ENCODE data around the gene MPPE1. TPM values are rescaled to one million over a fixed set of nuclear protein-coding genes. Genes with fewer than 3 reads are reported as not detected.

MPPE1 gene
- total and polyA plus RNA-seq, 12 donors = 17.0 to 44.7 (median 31.2) TPM

- no peaks in the 10 kb centered on the region for H3K4me1 ChIP-seq (replicated peaks in 1 of 2)
- no peaks in the 10 kb centered on the region for H3K36me3 ChIP-seq (replicated peaks in 1 of 2)
- intact Hi-C loops (cut with DNase I) = no loop called here
- no peaks in the 10 kb centered on the region for H3K27me3 ChIP-seq
- no peak for DNase-seq
- H3K9me3 ChIP-seq (replicated peaks in 1 of 3) = no peaks in the 10 kb centered on the region
- TF ChIP-seq POLR2A (IDR thresholded peaks at IDR 0.05) = no peak
- no peak for TF ChIP-seq CTCF (IDR thresholded peaks at IDR 0.05)
- WGBS, 4 donors = 55 to 70% (median 60%) methylated on average over 6 of the region's 6 CpGs
- no peak overlapping the region for H3K4me3 ChIP-seq
- no peak overlapping the region for H3K27ac ChIP-seq
Observed at GRCh38 chr18:11840493-11840892, 67.6 kb downstream of the MPPE1 start.

GRCh38 chr18:11839556-11839955, 68.6 kb downstream of the MPPE1 start:
- Histone ChIP-seq H3K27ac (no peak overlapping the region), H3K27me3 (no peaks in the 10 kb centered on the region), H3K4me1 (replicated peaks in 1 of 2) (no peaks in the 10 kb centered on the region), H3K9me3 (replicated peaks in 1 of 3) (no peaks in the 10 kb centered on the region), H3K36me3 (replicated peaks in 1 of 2) (no peaks in the 10 kb centered on the region), H3K4me3 (no peak overlapping the region)
- TF ChIP-seq CTCF (IDR thresholded peaks at IDR 0.05) = no peak
- no peak for TF ChIP-seq POLR2A (IDR thresholded peaks at IDR 0.05)
- intact Hi-C loops (cut with DNase I) = no loop called here
- WGBS, 4 donors = 77 to 86% (median 81%) methylated on average over 6 of the region's 6 CpGs
- DNase-seq = no peak

GRCh38 chr18:11834772-11835171, 73.3 kb downstream of the MPPE1 start:
- H3K4me1 ChIP-seq (replicated peaks in 1 of 2) = no peaks in the 10 kb centered on the region
- no peaks in the 10 kb centered on the region for H3K27me3 ChIP-seq
- H3K4me3 ChIP-seq = no peak overlapping the region
- H3K36me3 ChIP-seq (replicated peaks in 1 of 2) = no peaks in the 10 kb centered on the region
- no peak for TF ChIP-seq POLR2A (IDR thresholded peaks at IDR 0.05)
- TF ChIP-seq CTCF (IDR thresholded peaks at IDR 0.05) = no peak
- intact Hi-C loops (cut with DNase I) = no loop called here
- 72 to 89% (median 78%) methylated on average over 5 of the region's 5 CpGs for WGBS, 4 donors
- no peak overlapping the region for H3K27ac ChIP-seq
- DNase-seq = no peak
- no peaks in the 10 kb centered on the region for H3K9me3 ChIP-seq (replicated peaks in 1 of 3)

Other genes with a start within 250 kb of the MPPE1 start
- gene GNAL, start 219.1 kb downstream of the MPPE1 start, total RNA-seq = 1 to 10 TPM; 1.2 to 7.0 (median 2.3) TPM
- gene GNAL, start 219.1 kb downstream of the MPPE1 start, polyA plus RNA-seq = 1 to 10 TPM in 1 of 3 donors, under 1 TPM in 2; 0.48 to 2.7 (median 0.61) TPM
- 10 to 100 TPM; 37.8 to 52.2 (median 42.8) TPM for gene CHMP1B, start 56.9 kb downstream of the MPPE1 start, total RNA-seq
- 10 to 100 TPM; 17.5 to 52.6 (median 29.1) TPM for gene CHMP1B, start 56.9 kb downstream of the MPPE1 start, polyA plus RNA-seq
- gene IMPA2, start 73.2 kb upstream of the MPPE1 start, total RNA-seq = 10 to 100 TPM; 18.0 to 41.3 (median 21.3) TPM
- 10 to 100 TPM in 1 of 3 donors, 1 to 10 TPM in 2; 7.9 to 11.0 (median 9.6) TPM for gene IMPA2, start 73.2 kb upstream of the MPPE1 start, polyA plus RNA-seq
- gene ANKRD62, start 185.5 kb upstream of the MPPE1 start, total RNA-seq = not detected
- not detected for gene ANKRD62, start 185.5 kb upstream of the MPPE1 start, polyA plus RNA-seq

Measured in adrenal gland (tissue), 12 donors.